DOHH2 (cell line): ENCODE results near the gene MRTFA.

ENCODE experiments used
- H3F3A ChIP-seq: fragments of 200-600 bp; sonication (generic), shearing (Covaris generic); 2 replicates; pipeline ENCODE4 v1.6.0; 2016; ENCODE audit warnings: antibody characterized with exemption, mild to moderate bottlenecking; ENCODE audit not compliant: control insufficient read depth, insufficient read depth
- H3K27ac ChIP-seq: fragments of 200-600 bp; sonication (generic); 2 replicates; pipeline ENCODE4 v1.5.1; 2014; ENCODE audit warnings: low read depth, mild to moderate bottlenecking, low read length, moderate library complexity
- H3K27me3 ChIP-seq: fragments of 200-600 bp; sonication (generic); 2 replicates; pipeline ENCODE4 v1.6.1; 2014; ENCODE audit warnings: mild to moderate bottlenecking, low read length, mixed read lengths; ENCODE audit not compliant: control insufficient read depth
- H3K36me3 ChIP-seq: fragments of 200-600 bp; sonication (generic); 2 replicates; pipeline ENCODE4 v1.6.1; 2014; ENCODE audit warnings: mild to moderate bottlenecking, low read length, moderate library complexity, mixed read lengths; ENCODE audit not compliant: control insufficient read depth
- H3K4me1 ChIP-seq: fragments of 200-600 bp; sonication (generic); 2 replicates; pipeline ENCODE4 v1.6.1; 2014; ENCODE audit warnings: mild to moderate bottlenecking, low read length, mixed read lengths; ENCODE audit not compliant: control insufficient read depth
- H3K4me2 ChIP-seq: fragments of 200-600 bp; sonication (generic); 2 replicates; pipeline ENCODE4 v1.6.0; 2014; ENCODE audit warnings: mild to moderate bottlenecking, low read length, moderate library complexity
- H3K4me3 ChIP-seq: fragments of 200-600 bp; sonication (generic); 2 replicates; pipeline ENCODE4 v1.5.1; 2014; ENCODE audit warnings: mild to moderate bottlenecking, low read length, mixed read lengths
- H3K79me2 ChIP-seq: fragments of 200-600 bp; sonication (generic); 2 replicates; pipeline ENCODE4 v1.6.1; 2014; ENCODE audit warnings: mild to moderate bottlenecking, low read length, mixed read lengths; ENCODE audit not compliant: control insufficient read depth
- H3K9me2 ChIP-seq: fragments of 200-600 bp; sonication (generic); replicated peaks from 2 replicates; pipeline ENCODE4 v1.6.1; 2014; ENCODE audit warnings: mild to moderate bottlenecking, low read length, mixed read lengths; ENCODE audit not compliant: control insufficient read depth
- H3K9me3 ChIP-seq: fragments of 200-600 bp; sonication (generic); 2 replicates; pipeline ENCODE4 v1.6.1; 2014; ENCODE audit warnings: antibody characterized with exemption, low read length, mixed read lengths; ENCODE audit not compliant: control insufficient read depth, insufficient read depth
- H4K20me1 ChIP-seq: fragments of 200-600 bp; sonication (generic); 2 replicates; pipeline ENCODE4 v1.6.0; 2014; ENCODE audit warnings: low read depth, mild to moderate bottlenecking, antibody characterized with exemption, low read length, moderate library complexity; ENCODE audit not compliant: control insufficient read depth, insufficient read depth
- EZH2phosphoT487 ChIP-seq: fragments of 200-600 bp; sonication (generic); IDR thresholded peaks from 2 replicates; pipeline ENCODE4 v1.6.1; 2017; ENCODE audit warnings: borderline replicate concordance, mild to moderate bottlenecking, antibody characterized with exemption, low read length, moderate library complexity, mixed read lengths
- TF ChIP-seq, protein P1 (sequence below): fragments of 200-600 bp; sonication (generic); IDR thresholded peaks from one replicate; pipeline ENCODE4 v1.5.1; 2014; ENCODE audit warnings: antibody characterized with exemption, mild to moderate bottlenecking, low read depth, low read length; ENCODE audit not compliant: poor library complexity, severe bottlenecking

Gene MRTFA

DNA sequence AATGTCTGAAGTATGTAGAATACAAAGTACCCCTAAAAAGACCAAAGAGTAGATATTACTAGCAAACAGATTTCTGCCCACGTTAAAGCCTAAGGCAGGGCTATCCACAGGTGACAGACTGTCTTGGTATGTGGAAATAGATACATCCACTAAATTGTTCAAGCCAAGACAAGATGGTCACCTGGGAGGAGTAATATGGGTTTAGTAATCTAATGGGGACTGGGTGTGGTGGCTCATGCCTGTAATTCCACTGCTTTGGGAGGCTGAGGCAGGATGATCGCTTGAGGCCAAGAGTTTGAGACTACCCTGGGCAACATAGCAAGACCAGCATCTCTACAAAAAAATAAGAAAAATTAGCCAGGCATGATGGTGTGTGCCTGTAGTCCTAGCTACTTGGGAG lies 258.6 kb downstream of the MRTFA start:
- H3K9me2 ChIP-seq: no peaks in the 10 kb centered on the region
- H3K27me3 ChIP-seq: no peaks in the 10 kb centered on the region
- H3K4me1 ChIP-seq: peaks cover 66% of the 10 kb centered on the region
- peaks cover 32% of the 10 kb centered on the region for H3K36me3 ChIP-seq
- peaks cover 14% of the 10 kb centered on the region for H3F3A ChIP-seq
- no peak overlapping the region for H3K4me2 ChIP-seq
- peaks cover 93% of the 10 kb centered on the region for H3K79me2 ChIP-seq
- peaks cover 3% of the 10 kb centered on the region; the same call in 1 of the 2 replicates for H4K20me1 ChIP-seq
- no peaks in the 10 kb centered on the region for H3K9me3 ChIP-seq
- no peak overlapping the region for H3K4me3 ChIP-seq
- TF ChIP-seq EZH2phosphoT487: no peak
- TF ChIP-seq, protein P1, sequence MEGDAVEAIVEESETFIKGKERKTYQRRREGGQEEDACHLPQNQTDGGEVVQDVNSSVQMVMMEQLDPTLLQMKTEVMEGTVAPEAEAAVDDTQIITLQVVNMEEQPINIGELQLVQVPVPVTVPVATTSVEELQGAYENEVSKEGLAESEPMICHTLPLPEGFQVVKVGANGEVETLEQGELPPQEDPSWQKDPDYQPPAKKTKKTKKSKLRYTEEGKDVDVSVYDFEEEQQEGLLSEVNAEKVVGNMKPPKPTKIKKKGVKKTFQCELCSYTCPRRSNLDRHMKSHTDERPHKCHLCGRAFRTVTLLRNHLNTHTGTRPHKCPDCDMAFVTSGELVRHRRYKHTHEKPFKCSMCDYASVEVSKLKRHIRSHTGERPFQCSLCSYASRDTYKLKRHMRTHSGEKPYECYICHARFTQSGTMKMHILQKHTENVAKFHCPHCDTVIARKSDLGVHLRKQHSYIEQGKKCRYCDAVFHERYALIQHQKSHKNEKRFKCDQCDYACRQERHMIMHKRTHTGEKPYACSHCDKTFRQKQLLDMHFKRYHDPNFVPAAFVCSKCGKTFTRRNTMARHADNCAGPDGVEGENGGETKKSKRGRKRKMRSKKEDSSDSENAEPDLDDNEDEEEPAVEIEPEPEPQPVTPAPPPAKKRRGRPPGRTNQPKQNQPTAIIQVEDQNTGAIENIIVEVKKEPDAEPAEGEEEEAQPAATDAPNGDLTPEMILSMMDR: no peak
- no peak overlapping the region for H3K27ac ChIP-seq

DNA sequence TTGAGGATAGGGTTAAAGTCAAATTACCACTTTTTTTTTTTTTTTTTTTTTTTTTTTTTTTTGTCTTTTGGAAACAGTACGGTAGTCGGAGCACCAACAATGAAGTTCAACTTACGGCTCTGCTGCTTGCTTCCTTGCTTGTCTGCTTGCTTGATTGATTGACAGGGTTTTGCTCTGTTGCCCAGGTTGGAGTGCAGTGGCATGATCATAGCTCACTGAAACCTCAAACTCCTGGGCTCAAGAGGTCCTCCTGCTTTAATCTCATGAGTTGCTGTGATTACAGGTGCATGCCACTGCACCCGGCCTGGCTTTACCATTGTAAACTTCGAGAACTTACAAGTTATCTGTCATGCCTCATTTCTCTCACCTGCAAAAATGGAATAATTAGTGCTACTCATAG lies 260.4 kb downstream of the MRTFA start:
- peaks cover 94% of the 10 kb centered on the region for H3K79me2 ChIP-seq

DNA sequence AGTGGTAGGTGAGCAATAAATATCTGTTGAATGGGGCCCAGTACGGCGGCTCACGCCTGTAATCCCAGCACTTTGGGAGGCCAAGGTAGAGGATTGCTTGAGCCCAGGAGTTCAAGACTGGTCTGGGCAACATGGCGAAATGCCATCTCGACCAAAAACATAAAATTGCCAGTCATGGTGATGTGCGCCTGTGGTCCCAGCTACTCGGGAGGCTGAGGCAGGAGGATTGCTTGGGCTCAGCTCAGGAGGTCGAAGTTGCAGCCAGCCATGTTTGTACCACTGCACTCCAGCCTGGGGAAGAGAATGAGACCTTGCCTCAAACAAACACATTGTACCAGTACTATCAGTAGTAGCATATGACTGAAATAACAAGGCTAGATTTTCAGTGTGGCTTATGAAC lies 262.0 kb downstream of the MRTFA start:
- TF ChIP-seq, protein P1: no peak
- no peak for TF ChIP-seq EZH2phosphoT487
- peak overlapping the region; percentile 67 for H3K27ac ChIP-seq
- H3K9me3 ChIP-seq: no peaks in the 10 kb centered on the region
- peaks cover 3% of the 10 kb centered on the region; the same call in 1 of the 2 replicates for H4K20me1 ChIP-seq
- peaks cover 87% of the 10 kb centered on the region for H3K79me2 ChIP-seq
- H3K4me3 ChIP-seq: peak overlapping the region; percentile 14; the same call in 1 of the 2 replicates
- peaks cover 17% of the 10 kb centered on the region for H3F3A ChIP-seq
- peak overlapping the region; percentile 58 for H3K4me2 ChIP-seq
- no peaks in the 10 kb centered on the region for H3K9me2 ChIP-seq
- H3K36me3 ChIP-seq: peaks cover 43% of the 10 kb centered on the region
- H3K4me1 ChIP-seq: peaks cover 75% of the 10 kb centered on the region
- no peaks in the 10 kb centered on the region for H3K27me3 ChIP-seq

More for the DNA sequence above, 260.4 kb downstream of the MRTFA start:
- Histone ChIP-seq H3K36me3 (peaks cover 40% of the 10 kb centered on the region), H3F3A (peaks cover 14% of the 10 kb centered on the region), H3K9me2 (no peaks in the 10 kb centered on the region), H3K9me3 (no peaks in the 10 kb centered on the region), H3K27me3 (no peaks in the 10 kb centered on the region), H3K4me3 (peak overlapping the region; percentile 34), H4K20me1 (peaks cover 3% of the 10 kb centered on the region; the same call in 1 of the 2 replicates), H3K27ac (peak overlapping the region; percentile 67), H3K4me2 (peak overlapping the region; percentile 58), H3K4me1 (peaks cover 71% of the 10 kb centered on the region)
- TF ChIP-seq, protein P1: no peak
- no peak for TF ChIP-seq EZH2phosphoT487

DNA sequence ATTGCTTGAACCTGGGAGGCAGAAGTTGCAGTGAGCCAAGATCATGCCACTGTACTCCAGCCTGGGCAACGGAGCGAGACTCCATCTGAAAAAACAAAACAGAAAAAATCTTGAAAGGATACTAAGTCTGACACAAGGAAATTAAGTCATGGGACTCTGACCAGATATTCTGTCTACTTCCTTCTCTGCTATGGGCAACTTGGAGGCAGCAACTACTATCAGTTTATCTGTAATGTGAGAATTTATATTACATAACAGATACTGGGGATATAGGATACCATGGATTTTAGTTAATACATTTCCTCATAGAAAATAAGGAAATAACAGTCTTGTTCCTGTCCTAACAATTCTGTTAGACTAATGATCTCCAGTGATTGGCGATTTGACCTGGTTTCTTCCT lies 267.7 kb downstream of the MRTFA start:
- H3K4me1 ChIP-seq: peaks cover 36% of the 10 kb centered on the region
- no peaks in the 10 kb centered on the region for H4K20me1 ChIP-seq
- H3K9me3 ChIP-seq: no peaks in the 10 kb centered on the region
- H3K27ac ChIP-seq: 0 out of 2 replicates have a peak overlapping the region, but pooled peaks have one; percentile 3
- peaks cover 66% of the 10 kb centered on the region for H3K36me3 ChIP-seq
- no peaks in the 10 kb centered on the region for H3K9me2 ChIP-seq
- H3K79me2 ChIP-seq: peaks cover 32% of the 10 kb centered on the region
- no peak overlapping the region for H3K4me3 ChIP-seq
- H3F3A ChIP-seq: peaks cover 34% of the 10 kb centered on the region
- no peak overlapping the region for H3K4me2 ChIP-seq
- no peaks in the 10 kb centered on the region for H3K27me3 ChIP-seq
- TF ChIP-seq EZH2phosphoT487: no peak
- TF ChIP-seq, protein P1: no peak
